ENCODE results near the gene MAGIX.

MAGIX gene

GRCh38 chrX:49198540-49199314 lies 36.2 kb downstream of the MAGIX start:
- Mint-ChIP-seq H3K4me3 (peak overlapping the region; percentile 47), H3K27ac (no peak overlapping the region), H3K27me3 (peaks cover 22% of the 10 kb centered on the region), H3K36me3 (ENCODE audit: low read depth) (no peaks in the 10 kb centered on the region), H3K4me1 (ENCODE audit: low read depth) (peaks cover 21% of the 10 kb centered on the region), H3K9me3 (no peaks in the 10 kb centered on the region)
- intact Hi-C loops (cut with micrococcal nuclease): no loop called here

- no peak overlapping the region for H3K27ac Mint-ChIP-seq
- H3K27me3 Mint-ChIP-seq: peaks cover 22% of the 10 kb centered on the region
- peaks cover 20% of the 10 kb centered on the region for H3K4me1 Mint-ChIP-seq (ENCODE audit: low read depth)
- intact Hi-C loops (cut with micrococcal nuclease): no loop called here
- no peaks in the 10 kb centered on the region for H3K9me3 Mint-ChIP-seq
- no peak overlapping the region for H3K4me3 Mint-ChIP-seq
- no peaks in the 10 kb centered on the region for H3K36me3 Mint-ChIP-seq (ENCODE audit: low read depth)
Measured at GRCh38 chrX:49199315-49199595, 36.7 kb downstream of the MAGIX start.

- intact Hi-C loops (cut with micrococcal nuclease): loop anchor here (2.0 kb wide), 1 partner anchor 69 kb away; the partner anchor contains the start of gene PPP1R3F
- no peaks in the 10 kb centered on the region for H3K36me3 Mint-ChIP-seq (ENCODE audit: low read depth)
- H3K4me3 Mint-ChIP-seq: peak within 1 kb of the TSS; percentile 51
- peaks cover 22% of the 10 kb centered on the region for H3K27me3 Mint-ChIP-seq
- H3K4me1 Mint-ChIP-seq (ENCODE audit: low read depth): peaks cover 20% of the 10 kb centered on the region
- peak within 1 kb of the TSS; percentile 69 for H3K27ac Mint-ChIP-seq
- H3K9me3 Mint-ChIP-seq: no peaks in the 10 kb centered on the region
Measured at GRCh38 chrX:49199906-49200771, 37.6 kb downstream of the MAGIX start, which contains the start of gene SYP. Gene SYP, minus strand, starts transcription at chrX:49200193. Its CDS starts 7 bp downstream, at chrX:49200186.

- no peak overlapping the region for H3K4me3 Mint-ChIP-seq
- peaks cover 22% of the 10 kb centered on the region for H3K27me3 Mint-ChIP-seq
- intact Hi-C loops (cut with micrococcal nuclease): no loop called here
Measured at GRCh38 chrX:49202022-49202421, 39.5 kb downstream of the MAGIX start.

GRCh38 chrX:49203536-49203935 lies 41.0 kb downstream of the MAGIX start:
- H3K9me3 Mint-ChIP-seq: no peaks in the 10 kb centered on the region
- H3K27me3 Mint-ChIP-seq: peaks cover 11% of the 10 kb centered on the region
- no peaks in the 10 kb centered on the region for H3K36me3 Mint-ChIP-seq (ENCODE audit: low read depth)
- H3K4me3 Mint-ChIP-seq: no peak overlapping the region
- peaks cover 13% of the 10 kb centered on the region for H3K4me1 Mint-ChIP-seq (ENCODE audit: low read depth)
- H3K27ac Mint-ChIP-seq: no peak overlapping the region
- intact Hi-C loops (cut with micrococcal nuclease): no loop called here

More at GRCh38 chrX:49202022-49202421, 39.5 kb downstream of the MAGIX start:
- no peak overlapping the region for H3K27ac Mint-ChIP-seq
- no peaks in the 10 kb centered on the region for H3K36me3 Mint-ChIP-seq (ENCODE audit: low read depth)
- H3K9me3 Mint-ChIP-seq: no peaks in the 10 kb centered on the region
- H3K4me1 Mint-ChIP-seq (ENCODE audit: low read depth): peaks cover 20% of the 10 kb centered on the region

GRCh38 chrX:49204017-49204416 lies 41.5 kb downstream of the MAGIX start:
- Mint-ChIP-seq H3K36me3 (ENCODE audit: low read depth) (no peaks in the 10 kb centered on the region), H3K9me3 (no peaks in the 10 kb centered on the region), H3K27me3 (peaks cover 6% of the 10 kb centered on the region), H3K27ac (no peak overlapping the region), H3K4me3 (no peak overlapping the region), H3K4me1 (ENCODE audit: low read depth) (peaks cover 8% of the 10 kb centered on the region)
- intact Hi-C loops (cut with micrococcal nuclease): no loop called here

GRCh38 chrX:49204709-49205108 lies 42.2 kb downstream of the MAGIX start:
- intact Hi-C loops (cut with micrococcal nuclease): no loop called here

GRCh38 chrX:49205443-49205842 lies 42.9 kb downstream of the MAGIX start:
- H3K27ac Mint-ChIP-seq: no peak overlapping the region
- no peaks in the 10 kb centered on the region for H3K9me3 Mint-ChIP-seq
- H3K27me3 Mint-ChIP-seq: no peaks in the 10 kb centered on the region
- no peak overlapping the region for H3K4me3 Mint-ChIP-seq
- intact Hi-C loops (cut with micrococcal nuclease): no loop called here
- H3K36me3 Mint-ChIP-seq (ENCODE audit: low read depth): no peaks in the 10 kb centered on the region
- peaks cover 4% of the 10 kb centered on the region for H3K4me1 Mint-ChIP-seq (ENCODE audit: low read depth)

More at GRCh38 chrX:49204709-49205108, 42.2 kb downstream of the MAGIX start:
- Mint-ChIP-seq H3K36me3 (ENCODE audit: low read depth) (no peaks in the 10 kb centered on the region), H3K4me1 (ENCODE audit: low read depth) (peaks cover 5% of the 10 kb centered on the region), H3K9me3 (no peaks in the 10 kb centered on the region), H3K4me3 (no peak overlapping the region), H3K27me3 (no peaks in the 10 kb centered on the region), H3K27ac (no peak overlapping the region)

- Mint-ChIP-seq H3K9me3 (no peaks in the 10 kb centered on the region), H3K36me3 (ENCODE audit: low read depth) (no peaks in the 10 kb centered on the region), H3K27me3 (no peaks in the 10 kb centered on the region), H3K27ac (no peak overlapping the region), H3K4me3 (no peak overlapping the region), H3K4me1 (ENCODE audit: low read depth) (no peaks in the 10 kb centered on the region)
- intact Hi-C loops (cut with micrococcal nuclease): no loop called here
Measured at GRCh38 chrX:49206543-49206942, 44.0 kb downstream of the MAGIX start.

- Mint-ChIP-seq H3K27me3 (peaks cover 2% of the 10 kb centered on the region), H3K27ac (no peak overlapping the region), H3K4me1 (ENCODE audit: low read depth) (no peaks in the 10 kb centered on the region), H3K4me3 (no peak overlapping the region), H3K9me3 (no peaks in the 10 kb centered on the region), H3K36me3 (ENCODE audit: low read depth) (no peaks in the 10 kb centered on the region)
- intact Hi-C loops (cut with micrococcal nuclease): no loop called here
Measured at GRCh38 chrX:49208399-49208798, 45.8 kb downstream of the MAGIX start.

GRCh38 chrX:49209434-49210251 lies 47.1 kb downstream of the MAGIX start:
- Mint-ChIP-seq H3K27me3 (peaks cover 3% of the 10 kb centered on the region), H3K9me3 (no peaks in the 10 kb centered on the region), H3K36me3 (ENCODE audit: low read depth) (no peaks in the 10 kb centered on the region), H3K4me3 (peak overlapping the region; percentile 11), H3K27ac (no peak overlapping the region), H3K4me1 (ENCODE audit: low read depth) (no peaks in the 10 kb centered on the region)
- intact Hi-C loops (cut with micrococcal nuclease): no loop called here

GRCh38 chrX:49210406-49210805 lies 47.8 kb downstream of the MAGIX start:
- intact Hi-C loops (cut with micrococcal nuclease): no loop called here
- Mint-ChIP-seq H3K4me1 (ENCODE audit: low read depth) (no peaks in the 10 kb centered on the region), H3K36me3 (ENCODE audit: low read depth) (no peaks in the 10 kb centered on the region)

GRCh38 chrX:49211074-49211473 lies 48.5 kb downstream of the MAGIX start:
- no peak overlapping the region for H3K27ac Mint-ChIP-seq
- intact Hi-C loops (cut with micrococcal nuclease): no loop called here
- H3K36me3 Mint-ChIP-seq (ENCODE audit: low read depth): no peaks in the 10 kb centered on the region
- H3K9me3 Mint-ChIP-seq: no peaks in the 10 kb centered on the region
- peaks cover 3% of the 10 kb centered on the region for H3K27me3 Mint-ChIP-seq
- H3K4me1 Mint-ChIP-seq (ENCODE audit: low read depth): no peaks in the 10 kb centered on the region
- H3K4me3 Mint-ChIP-seq: no peak overlapping the region

More at GRCh38 chrX:49210406-49210805, 47.8 kb downstream of the MAGIX start:
- peaks cover 3% of the 10 kb centered on the region for H3K27me3 Mint-ChIP-seq
- no peak overlapping the region for H3K27ac Mint-ChIP-seq
- no peak overlapping the region for H3K4me3 Mint-ChIP-seq
- H3K9me3 Mint-ChIP-seq: no peaks in the 10 kb centered on the region
